Uterus (tissue), 4 donors: ENCODE measurements around the gene GNB2. TPM values are rescaled to one million over a fixed set of nuclear protein-coding genes. Genes with fewer than 3 reads are reported as not detected.

Experiments
- DNase-seq, 2 donors: peaks; one replicate each; pipeline ENCODE4 v3.0.0-alpha.2; 2019 to 2020
- H3K27ac ChIP-seq, 2 donors: fragments of 200-600 bp; sonication (generic); 1 replicate in 1 of 2; 2 replicates in 1 of 2; pipeline ENCODE4 v1.5.1; 2016 to 2018
- H3K27me3 ChIP-seq, 2 donors: fragments of 200-600 bp; sonication (generic); one replicate each; pipeline ENCODE4 v1.5.1; 2018 to 2019; ENCODE audit warnings: control low read depth in 1 of 2
- H3K36me3 ChIP-seq, 2 donors: fragments of 200-600 bp; sonication (generic); one replicate each; pipeline ENCODE4 v1.5.1; 2019; ENCODE audit warnings: control low read depth in 1 of 2
- H3K4me1 ChIP-seq, 2 donors: fragments of 200-600 bp; sonication (generic); one replicate each; pipeline ENCODE4 v1.5.1; 2018 to 2019; ENCODE audit warnings: control low read depth in 1 of 2
- H3K4me3 ChIP-seq, 2 donors: fragments of 200-600 bp; sonication (generic); 1 replicate in 1 of 2; 2 replicates in 1 of 2; pipeline ENCODE4 v1.5.1; 2018 to 2019; ENCODE audit warnings: mild to moderate bottlenecking in 1 of 2
- H3K9me3 ChIP-seq, 2 donors: fragments of 200-600 bp; sonication (generic); one replicate each; pipeline ENCODE4 v1.5.1; 2019; ENCODE audit warnings: control low read depth in 1 of 2
- CTCF ChIP-seq, 4 experiments: fragments of 200-600 bp in 2 of 4; fragments of 450-650 bp in 2 of 4; sonication (generic) in 2 of 4; IDR thresholded peaks; one replicate each; pipeline ENCODE4 v1.5.1; 2016 to 2019; ENCODE audit warnings: antibody characterized with exemption in 4 of 4, mild to moderate bottlenecking in 2 of 4, moderate library complexity in 1 of 4
- POLR2A ChIP-seq, 2 donors: fragments of 450-650 bp; IDR thresholded peaks; one replicate each; pipeline ENCODE4 v1.6.1; 2016; ENCODE audit warnings: antibody characterized with exemption in 2 of 2, mild to moderate bottlenecking in 1 of 2, moderate library complexity in 1 of 2
- intact Hi-C: fragments of 100-400 bp; cut with DNase I; formaldehyde crosslinking; loops from one replicate; pipeline ENCODE4 v1.15.1; 2023; ENCODE audit warnings: low total_unique reads
- total RNA-seq, 4 donors: library from RNA; depleted of rRNA in 3 of 4; stranded (reverse); fragments of >200 nt in 3 of 4; gene quantifications; one replicate each; pipeline versions ENCODE4 v1.1.0 to v1.2.4, GENCODE V29; 2014 to 2023
- donor health status: DM: yes; HTN: yes; CAD: no.

The GNB2 gene
- total RNA-seq, 4 donors from 2014 or later: 72.0 to 245 (median 94.3) TPM

- intact Hi-C loops: loop anchor here (10.0 kb wide), 2 partner anchors 125 to 225 kb away; partner anchors contain the start of gene SPACDR
- H3K4me1 ChIP-seq: peaks cover 12 to 28% of the 10 kb centered on the region in 2 donors
- H3K27ac ChIP-seq: no peak overlapping the region
- no peaks in the 10 kb centered on the region for H3K36me3 ChIP-seq
- H3K4me3 ChIP-seq: no peak overlapping the region
- H3K27me3 ChIP-seq: no peaks in the 10 kb centered on the region
- no peak for DNase-seq
- no peaks in the 10 kb centered on the region for H3K9me3 ChIP-seq
- TF ChIP-seq CTCF (IDR thresholded peaks at IDR 0.05) (no peak), POLR2A (IDR thresholded peaks at IDR 0.05) (no peak)
Measured at GRCh38 chr7:100689230-100690135, 15.9 kb downstream of the GNB2 start.

GRCh38 chr7:100691676-100692577 is 18.4 kb downstream of the GNB2 start:
- peak; percentile 80 to 83 for DNase-seq
- intact Hi-C loops: no loop called here
- peak overlapping the region; percentile 58 to 87 for H3K27ac ChIP-seq
- peaks cover 12 to 28% of the 10 kb centered on the region in 2 donors for H3K4me1 ChIP-seq
- H3K9me3 ChIP-seq: no peaks in the 10 kb centered on the region
- peak overlapping the region in 1 of 2 donors; percentile 98 for H3K4me3 ChIP-seq
- no peaks in the 10 kb centered on the region for H3K27me3 ChIP-seq
- H3K36me3 ChIP-seq: no peaks in the 10 kb centered on the region
- TF ChIP-seq CTCF (IDR thresholded peaks at IDR 0.05): peak; percentile 89 to 91 (median 90)
- no peak for TF ChIP-seq POLR2A (IDR thresholded peaks at IDR 0.05)

GRCh38 chr7:100692578-100692961 is 19.0 kb downstream of the GNB2 start:
- peak overlapping the region; percentile 87 to 90 for H3K27ac ChIP-seq
- DNase-seq: no peak
- H3K4me3 ChIP-seq: peak overlapping the region; percentile 50 to 98
- no peak for TF ChIP-seq CTCF (IDR thresholded peaks at IDR 0.05)
- TF ChIP-seq POLR2A (IDR thresholded peaks at IDR 0.05): no peak
- intact Hi-C loops: no loop called here
- H3K27me3 ChIP-seq: no peaks in the 10 kb centered on the region
- peaks cover 12 to 28% of the 10 kb centered on the region in 2 donors for H3K4me1 ChIP-seq
- no peaks in the 10 kb centered on the region for H3K9me3 ChIP-seq
- no peaks in the 10 kb centered on the region for H3K36me3 ChIP-seq

GRCh38 chr7:100693312-100694097 is 20.0 kb downstream of the GNB2 start:
- Histone ChIP-seq H3K27me3 (no peaks in the 10 kb centered on the region), H3K9me3 (no peaks in the 10 kb centered on the region), H3K4me1 (peaks cover 4 to 22% of the 10 kb centered on the region in 2 donors), H3K36me3 (no peaks in the 10 kb centered on the region), H3K4me3 (peak overlapping the region; percentile 50 to 98), H3K27ac (peak overlapping the region; percentile 87 to 90)
- intact Hi-C loops: no loop called here
- TF ChIP-seq CTCF (IDR thresholded peaks at IDR 0.05): no peak
- no peak for TF ChIP-seq POLR2A (IDR thresholded peaks at IDR 0.05)
- DNase-seq: no peak
